GM11168 (cell line): ENCODE measurements around the gene PRR22.
"Not testable (repeated sequence)": the region's sequence is repeated elsewhere in the genome, so short reads cannot be mapped to it uniquely, and the experiment has no call there.

Experiments used
- in situ Hi-C: fragments of 300-500 bp; cut with MboI; formaldehyde crosslinking; loops from one replicate; pipeline ENCODE4 v1.12.0; 2022; ENCODE audit warnings: low sequenced_read_pairs; ENCODE audit not compliant: unreplicated experiment

PRR22 gene

DNA sequence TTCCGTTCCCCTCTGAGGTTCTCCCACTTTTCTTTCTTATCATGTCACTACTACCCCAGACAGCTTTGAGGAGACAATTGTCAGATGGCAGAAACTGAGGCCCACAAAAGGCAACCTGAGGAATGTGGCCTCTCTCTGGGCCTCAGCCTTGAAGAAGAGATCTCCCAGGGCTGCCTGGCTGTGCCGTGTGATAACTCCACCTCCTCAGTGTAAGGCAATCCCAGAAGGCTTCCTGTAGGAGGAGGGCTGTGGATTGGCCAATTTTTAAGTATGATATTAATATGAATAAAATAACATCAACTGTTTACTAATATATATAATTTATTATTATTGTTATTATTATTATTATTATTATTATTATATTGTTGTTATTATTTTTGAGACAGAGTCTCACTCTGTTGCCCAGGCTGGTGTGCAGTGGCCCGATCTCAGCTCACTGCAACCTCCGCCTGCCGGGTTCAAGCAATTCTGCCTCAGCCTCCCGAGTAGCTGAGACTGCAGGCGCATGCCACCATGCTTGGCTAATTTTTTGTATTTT, 10.9 kb upstream of the PRR22 start:
- in situ Hi-C loops: no loop called here

DNA sequence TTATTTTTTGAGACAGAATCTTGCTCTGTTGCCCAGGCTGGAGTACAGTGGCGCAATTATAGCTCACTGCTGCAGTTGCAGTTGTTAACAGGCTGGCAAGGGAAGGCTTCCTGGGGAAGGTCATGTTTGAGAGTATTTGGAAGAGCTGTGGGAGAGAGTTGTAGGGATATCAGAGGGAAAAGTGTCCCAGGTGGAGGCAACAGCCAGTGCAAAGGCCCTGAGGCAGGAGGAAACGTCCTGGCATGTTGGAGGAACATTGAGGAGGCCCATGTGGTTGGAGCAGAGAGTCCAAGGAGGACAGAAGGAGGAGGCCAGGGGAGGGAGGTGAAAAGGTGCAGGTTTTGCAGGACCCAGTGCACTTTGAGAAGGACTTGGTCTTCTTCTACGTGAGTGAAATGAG, 8.6 kb upstream of the PRR22 start:
- in situ Hi-C loops: no loop called here

DNA sequence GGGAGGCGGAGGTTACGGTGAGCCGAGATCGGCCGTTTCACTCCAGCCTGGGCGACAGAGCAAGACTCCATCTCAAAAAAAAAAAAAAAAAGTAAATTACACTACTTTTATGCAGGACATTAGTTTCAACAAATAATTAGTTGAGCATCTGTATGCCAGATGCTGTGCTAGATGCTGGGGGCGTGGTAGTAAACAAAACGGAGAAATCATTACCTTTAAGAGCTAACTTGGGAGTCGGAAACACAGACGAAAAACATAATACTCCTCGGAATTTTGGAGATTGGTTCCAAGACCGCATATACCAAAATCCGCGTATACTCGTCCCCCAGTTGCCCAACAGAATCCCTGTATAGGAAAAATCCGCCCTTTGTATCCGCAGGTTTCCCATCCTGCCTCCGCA, 7.7 kb upstream of the PRR22 start:
- in situ Hi-C loops: no loop called here

DNA sequence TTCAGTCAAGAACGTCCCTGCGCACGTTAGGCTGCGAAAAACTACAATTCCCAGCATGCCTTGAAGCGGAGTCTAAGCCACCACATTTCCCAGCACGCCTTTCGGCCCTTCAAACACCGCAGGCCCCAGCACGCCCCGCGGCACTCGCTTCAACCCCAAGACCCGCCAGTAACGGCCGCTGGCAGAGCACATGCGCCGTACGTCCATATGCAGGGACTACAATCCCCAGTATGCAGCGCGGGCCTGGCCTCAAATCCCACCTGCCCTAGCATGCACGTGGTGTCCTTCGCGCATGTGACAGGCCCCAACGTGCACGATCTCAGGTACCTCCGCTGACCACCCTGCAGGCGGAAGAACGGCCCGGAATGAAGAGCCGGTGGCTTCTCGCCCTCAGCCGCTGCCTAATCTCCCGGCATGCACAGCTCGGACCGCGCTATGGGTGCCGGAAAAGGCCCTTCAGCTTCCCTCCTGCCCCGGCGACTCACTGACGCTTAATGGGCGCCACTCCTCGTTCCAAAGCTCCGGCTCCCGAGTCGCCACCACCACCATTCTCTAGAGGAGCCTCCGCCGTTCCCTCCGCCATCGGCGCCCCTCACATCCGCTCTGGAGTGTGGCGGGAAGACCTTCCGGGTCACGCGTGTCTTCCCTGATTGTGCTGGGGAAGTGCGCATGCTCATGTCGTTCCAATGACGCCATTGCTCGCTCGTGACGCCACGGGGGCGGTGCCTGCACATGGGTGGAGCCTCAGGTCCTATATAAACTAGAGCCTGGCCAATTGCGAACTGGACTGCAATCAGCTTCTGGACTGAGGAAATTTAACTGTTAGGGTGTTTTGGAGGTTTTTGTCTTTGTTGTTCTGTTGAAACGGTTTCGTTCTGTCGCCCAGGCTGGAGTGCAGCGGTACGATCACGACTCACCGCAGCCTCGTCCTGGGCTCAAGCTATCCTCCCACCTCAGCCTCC, 6.3 kb upstream of the PRR22 start, which contains the start of gene DUS3L:
Gene DUS3L (minus strand): TSS at position 605 of the 962 bp plus-strand sequence. CDS start 22 bp downstream, at position 583.
- in situ Hi-C loops: no loop called here

DNA sequence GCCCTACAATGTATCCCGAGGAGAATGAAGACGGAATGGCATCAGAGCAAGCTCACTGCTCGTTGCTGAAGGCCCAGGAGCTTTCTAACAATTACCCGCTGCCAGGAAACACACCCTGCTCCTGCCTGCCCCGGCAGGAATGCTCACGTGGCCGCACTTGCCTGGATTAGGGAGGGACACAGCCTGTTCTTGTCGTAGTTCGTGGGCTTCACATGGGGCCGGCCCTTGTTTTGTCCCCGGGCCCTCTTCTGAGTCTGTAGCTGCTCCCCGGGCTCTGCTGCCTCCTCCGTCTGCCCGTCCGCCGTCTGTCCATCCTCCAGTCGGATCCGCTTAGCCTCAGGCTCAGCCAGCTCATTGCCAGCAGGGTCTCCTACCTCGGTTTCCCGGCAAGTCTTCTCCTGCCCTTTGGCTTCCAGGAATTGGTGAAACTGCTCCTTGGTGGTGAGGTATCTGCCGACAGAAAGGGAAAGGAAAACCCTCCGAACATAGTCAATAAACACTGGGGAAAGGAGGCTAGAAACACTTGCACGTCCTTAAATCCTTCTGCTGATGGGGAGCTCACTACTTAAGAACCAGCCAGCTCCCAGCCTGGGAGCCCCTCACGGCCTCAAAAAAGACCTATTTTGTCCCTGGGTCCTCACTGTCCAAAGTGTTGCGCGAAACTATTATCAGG, 5.5 kb upstream of the PRR22 start:
- in situ Hi-C loops: no loop called here

DNA sequence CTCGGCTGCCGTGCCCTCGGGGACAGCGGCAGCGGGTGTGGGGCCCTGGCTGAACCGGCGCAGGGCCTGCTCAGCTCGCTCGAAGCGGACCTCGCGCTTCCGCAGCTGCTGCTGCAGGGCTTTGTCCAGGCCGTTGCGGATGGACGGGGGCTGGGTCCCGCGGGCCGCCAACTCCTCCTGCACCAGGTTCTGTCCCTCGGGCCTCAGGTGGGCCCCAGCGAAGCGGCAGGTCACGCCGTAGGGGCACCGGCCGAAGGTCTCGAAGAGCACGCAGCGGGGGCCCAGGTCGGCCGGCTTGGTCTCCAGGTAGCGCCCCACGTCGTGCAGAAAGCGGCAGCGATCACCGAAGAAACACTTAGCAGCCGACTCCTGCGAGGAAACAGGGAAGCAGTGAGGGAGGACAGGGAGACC, 4.8 kb upstream of the PRR22 start:
- in situ Hi-C loops: no loop called here

DNA sequence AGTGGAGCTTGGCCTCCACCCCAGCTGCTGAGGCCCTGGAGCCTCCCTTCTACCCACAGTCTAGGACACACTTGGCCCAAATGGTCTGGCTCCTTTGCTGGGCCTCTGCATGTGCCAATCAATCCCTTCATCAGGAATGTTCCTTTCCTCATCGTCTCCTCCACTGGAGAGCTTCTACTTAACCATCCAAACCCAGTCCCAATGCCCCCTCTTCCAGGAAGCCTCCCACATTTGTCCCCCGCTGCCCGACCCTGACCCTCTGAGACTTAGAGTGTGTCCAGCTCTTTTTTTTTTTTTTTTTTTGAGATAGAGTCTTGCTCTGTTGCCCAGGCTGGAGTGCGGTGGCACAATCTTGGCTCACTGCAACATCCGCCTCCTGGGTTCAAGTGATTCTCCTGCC, 3.9 kb upstream of the PRR22 start:
- in situ Hi-C loops: no loop called here

DNA sequence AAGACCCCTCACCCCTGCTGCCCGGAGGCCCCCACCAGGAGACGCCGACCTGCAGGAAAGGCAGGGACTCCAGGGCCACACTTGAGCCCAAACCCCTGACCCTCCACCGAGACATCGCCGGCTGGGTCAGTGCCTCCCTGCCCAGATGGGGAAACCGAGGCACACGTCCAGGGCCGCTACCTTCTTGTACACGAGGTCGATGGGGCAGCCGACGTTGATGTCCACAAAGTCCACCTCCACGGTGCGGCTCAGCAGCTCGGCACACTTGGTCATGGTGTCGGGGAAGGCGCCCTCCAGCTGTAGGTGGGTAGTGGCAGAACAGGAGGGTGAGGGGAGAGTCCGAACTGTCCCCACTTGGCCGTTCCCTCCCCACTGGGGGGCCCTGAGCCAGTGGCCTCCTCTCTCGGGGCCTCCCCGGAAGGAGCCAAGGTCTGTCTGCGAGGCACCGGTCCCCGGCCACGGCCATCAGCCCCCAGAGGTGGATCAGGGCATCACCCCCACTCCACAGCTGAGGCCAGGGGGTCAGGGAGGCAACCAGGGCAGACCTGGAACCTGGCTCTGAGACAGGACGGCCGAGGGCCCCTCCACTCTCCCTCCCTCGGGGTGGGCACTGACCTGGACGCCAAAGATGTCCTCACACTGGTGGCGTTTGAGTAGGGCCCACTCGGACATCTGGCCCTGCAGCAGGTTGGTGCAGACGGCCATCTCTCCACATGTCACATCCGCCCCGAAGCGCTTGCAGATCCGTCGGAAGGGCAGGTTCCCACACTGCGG, 3.0 kb upstream of the PRR22 start:
- in situ Hi-C loops: no loop called here

DNA sequence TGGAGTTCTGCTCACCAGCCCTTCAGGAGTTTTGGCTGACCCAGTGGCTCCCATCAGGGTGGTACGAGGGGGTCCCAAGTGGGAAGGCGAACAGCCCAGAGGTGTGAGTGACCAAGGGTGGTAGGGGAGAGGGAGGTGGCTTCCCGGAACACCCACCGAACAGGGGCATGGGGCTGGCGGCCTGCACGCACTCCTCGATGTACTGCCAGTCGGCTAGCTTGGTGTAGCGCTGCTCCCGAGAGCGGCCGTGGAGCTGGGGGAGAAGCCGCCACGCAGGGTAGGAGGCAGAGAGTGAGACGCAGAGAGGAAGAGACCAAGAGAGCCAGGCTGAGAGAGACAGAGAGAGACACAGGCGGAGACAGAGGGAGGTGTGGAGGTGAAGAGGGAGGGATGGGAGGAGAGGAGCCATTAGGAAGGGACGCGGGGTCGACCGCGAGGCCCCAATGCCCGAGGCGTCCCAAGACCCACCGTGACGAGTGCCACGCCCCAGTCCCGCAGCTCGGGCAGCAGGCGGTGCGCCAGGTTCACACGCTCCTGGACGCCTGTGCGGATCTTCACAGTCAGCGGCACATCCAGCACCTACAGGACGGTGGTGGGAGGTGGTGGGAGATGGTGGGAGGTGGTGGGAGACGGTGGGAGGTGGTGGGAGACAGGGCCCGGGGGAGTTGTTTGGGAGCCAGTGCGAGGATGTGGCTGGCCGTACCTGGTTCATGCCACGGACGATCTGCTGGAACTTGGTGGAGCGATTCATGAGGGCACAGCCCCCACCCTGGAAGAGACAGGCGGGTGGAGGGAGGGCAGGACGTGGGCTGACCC, 2.3 kb upstream of the PRR22 start:
- in situ Hi-C loops: no loop called here

DNA sequence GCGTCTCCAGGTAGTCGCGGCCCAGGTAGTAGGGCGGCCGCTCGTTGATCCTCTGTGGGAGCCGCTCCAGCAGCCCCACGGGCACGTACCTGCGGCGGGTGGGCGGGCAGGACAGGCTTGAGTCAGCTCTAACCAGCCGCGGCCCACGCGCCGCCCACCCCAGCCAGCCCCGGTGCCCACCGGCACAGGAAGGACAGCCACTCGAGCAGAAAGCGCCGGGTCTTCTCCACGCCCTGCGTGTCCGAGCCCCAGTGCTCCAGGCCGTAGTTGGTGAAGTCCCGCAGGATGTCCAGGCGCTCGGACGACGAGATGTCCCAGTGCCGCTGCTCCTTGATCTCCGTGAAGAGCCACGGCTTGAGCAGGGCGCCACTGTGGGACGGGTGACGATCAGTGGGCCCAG, 877 bp upstream of the PRR22 start:
- in situ Hi-C loops: no loop called here

DNA sequence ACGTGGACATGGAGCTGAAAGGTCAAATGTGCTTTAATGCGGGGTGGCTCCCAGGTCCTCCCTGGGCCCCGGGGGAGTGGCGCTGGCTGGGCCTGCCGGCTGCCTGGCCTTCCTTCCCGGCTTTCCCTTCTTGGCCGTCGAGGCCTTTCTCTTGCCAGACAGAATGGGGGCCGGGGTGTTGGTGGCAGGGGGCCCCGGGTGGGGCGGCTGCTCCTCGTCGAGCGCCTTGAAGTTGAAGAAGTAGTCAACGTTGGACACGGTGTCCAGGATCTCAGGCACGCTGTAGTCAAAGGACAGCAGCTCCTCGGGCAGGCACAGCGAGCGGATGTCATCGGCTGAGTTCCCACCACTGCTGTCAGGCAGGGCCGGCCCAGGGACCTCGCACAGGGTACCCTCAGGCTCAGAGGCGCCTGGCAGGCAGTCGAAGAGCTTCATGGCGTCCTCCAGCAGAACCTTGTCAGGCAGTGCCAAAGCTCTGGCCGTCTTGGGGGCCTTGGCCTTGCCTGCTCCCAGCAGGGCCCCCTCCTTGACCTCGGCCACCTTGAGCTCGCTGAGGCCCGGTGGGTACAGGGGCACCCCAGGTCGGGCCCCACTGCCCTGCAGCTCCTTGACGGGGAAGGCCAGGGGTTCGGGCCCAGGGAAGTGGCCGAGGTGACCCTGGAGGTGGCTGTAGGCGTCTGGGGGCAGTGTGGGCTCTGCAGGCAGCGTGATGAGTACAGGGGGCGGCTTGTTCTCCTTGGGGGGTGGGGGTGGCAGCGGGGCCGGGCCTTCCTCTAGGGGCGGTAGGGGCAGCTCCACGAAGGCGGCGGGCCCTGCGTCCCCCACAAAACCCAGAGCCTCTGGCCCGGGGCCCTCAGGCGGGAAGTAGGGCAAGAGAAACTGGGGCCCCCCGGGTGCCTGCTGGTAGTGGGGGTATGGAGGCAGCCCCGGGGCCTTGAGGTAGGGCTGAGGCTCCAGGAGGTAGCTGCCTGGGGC, 1.3 kb downstream of the PRR22 start:
- in situ Hi-C loops: no loop called here

DNA sequence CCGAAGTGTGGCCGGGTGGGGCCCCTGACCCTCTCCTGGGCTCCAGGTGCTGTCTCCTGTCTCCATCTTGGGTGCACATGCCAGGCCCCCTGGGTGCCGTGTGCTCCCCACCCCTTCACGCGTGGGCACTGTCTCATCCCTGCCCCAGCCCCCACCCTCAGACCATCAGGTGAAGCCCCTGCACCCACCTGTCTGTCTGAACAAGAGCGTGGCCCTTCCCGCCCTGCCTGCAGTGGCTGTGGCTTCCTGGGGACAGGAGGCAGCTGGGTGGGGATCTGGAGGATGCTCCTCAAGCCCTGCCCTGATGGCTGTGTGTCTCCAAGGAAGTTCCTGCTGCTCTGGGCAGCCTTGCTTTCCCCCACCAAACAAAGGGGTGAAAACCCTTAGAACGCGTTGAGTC, 2.2 kb downstream of the PRR22 start:
- in situ Hi-C loops: no loop called here

DNA sequence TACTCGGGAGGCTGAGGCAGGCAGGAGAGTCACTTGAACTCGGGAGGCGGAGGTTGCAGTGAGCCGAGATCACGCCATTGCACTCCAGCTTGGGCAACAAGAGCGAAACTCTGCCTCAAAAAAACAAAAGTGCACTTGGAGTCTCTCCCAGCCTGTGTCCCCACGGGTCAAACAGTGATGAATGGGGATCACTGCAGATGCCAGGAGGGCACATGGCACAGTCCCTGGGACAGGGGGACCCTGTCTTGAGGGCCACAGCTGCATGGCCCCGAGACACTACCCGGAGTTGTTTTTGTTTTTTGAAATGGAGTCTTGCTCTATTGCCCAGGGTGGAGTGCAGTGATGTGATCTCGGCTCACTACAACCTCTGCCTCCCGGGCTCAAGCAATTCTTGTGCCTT, 3.6 kb downstream of the PRR22 start:
- in situ Hi-C loops: not testable (repeated sequence)

DNA sequence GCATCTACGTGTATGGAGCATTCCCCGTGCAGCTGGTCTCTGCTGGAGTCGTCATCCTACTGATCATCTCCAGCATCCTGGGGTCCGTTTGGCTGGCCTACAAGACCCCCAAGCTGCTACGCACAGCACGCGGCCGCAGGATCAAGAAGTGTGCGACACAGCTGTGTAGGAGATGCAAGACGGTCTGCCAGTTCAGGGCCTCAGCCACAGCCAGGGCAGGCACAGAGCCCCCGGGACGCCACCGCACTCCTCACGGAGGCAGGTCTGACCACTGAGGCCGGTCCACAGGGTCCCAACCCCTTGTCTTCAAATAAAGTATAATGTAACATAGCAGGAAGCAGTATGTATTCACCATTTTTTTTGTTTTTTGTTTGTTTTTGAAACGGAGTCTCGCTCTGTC, 6.1 kb downstream of the PRR22 start:
- in situ Hi-C loops: no loop called here

DNA sequence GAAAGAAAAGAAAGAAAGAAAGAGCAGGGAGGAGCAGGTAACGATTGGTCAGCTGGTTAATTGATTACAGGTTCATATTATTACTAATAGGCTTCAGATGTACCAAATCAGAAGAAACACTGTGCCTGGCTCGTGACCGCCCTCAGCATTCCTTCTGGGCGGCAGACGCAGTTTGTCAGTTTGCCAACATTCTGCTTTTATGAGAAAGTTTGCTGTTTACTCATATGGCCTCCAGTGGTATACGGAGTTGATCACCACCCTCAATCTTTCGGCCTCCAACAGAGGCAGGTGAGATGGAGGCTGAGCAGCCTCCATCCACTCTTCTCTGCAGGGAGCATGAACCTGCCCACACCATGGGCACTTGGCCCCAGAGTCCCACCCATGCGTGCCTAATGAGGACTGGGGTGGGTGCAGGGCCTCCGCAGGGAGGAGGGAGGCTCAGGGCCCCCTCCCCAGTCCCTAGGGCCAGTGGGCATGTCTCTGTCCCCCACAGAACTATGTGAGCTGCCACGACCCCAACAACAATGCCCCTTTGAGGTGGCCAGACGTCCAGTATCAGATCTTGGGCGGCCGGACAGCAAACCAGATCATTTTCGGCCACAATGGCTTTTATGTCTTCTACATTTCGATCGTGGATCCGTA, 8.8 kb downstream of the PRR22 start:
- in situ Hi-C loops: no loop called here

DNA sequence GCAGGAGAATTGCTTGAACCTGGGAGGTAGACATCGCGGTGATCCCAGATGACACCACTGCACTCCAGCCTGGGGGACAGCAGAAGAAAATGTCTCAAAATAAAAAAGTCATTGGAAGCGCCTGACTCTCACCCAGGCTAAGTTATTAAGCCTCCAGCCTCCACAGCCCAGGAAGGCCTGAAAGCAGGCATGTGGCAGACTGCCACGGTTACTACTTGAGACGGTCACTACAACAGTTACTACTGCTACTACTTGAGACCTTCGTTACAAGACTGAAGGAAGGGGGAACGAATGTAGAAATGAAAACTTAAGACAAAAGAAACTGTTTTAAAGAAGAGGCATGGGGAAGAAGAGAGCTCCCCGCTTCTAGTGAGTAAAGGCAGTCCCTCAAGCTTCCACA, 9.6 kb downstream of the PRR22 start:
- in situ Hi-C loops: no loop called here

DNA sequence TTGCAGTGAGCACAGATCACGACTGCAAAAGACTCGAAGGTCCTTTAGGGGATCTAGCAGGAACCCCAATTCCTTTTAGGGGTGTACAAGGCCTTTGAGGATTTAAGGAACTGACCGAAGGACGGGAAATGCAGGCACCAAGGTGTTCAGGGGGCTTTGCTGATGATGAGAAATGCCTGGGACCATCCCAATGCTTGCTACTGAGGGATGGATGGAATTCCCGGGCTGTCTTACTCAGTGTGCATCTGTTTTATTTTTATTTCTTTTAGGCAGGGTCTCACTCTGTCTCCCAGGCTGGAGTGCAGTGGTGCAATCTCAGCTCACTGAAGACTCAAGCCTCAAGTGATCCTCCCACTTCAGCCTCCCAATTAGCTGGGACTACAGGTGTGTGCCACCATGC, 11.3 kb downstream of the PRR22 start:
- in situ Hi-C loops: no loop called here

DNA sequence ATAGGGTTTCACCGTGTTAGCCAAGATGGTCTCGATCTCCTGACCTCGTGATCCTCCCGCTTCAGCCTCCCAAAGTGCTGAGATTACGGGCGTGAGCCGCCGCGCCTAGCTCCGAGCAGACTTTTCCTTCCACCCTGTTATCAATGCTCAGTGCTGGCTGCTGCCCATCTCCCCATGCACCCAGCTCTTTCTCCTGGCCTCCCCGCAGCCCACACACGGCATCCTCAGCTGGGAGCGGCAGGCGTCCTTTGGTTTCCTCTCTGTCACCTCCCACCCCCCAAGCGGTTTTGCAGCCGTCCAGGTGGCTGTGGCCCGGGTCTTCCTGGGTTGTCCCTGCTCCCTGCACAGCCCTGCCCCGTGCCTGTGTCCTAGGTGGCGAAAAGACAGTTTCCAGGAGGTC, 12.1 kb downstream of the PRR22 start:
- in situ Hi-C loops: no loop called here
